GM20000 (cell line): ENCODE data around the gene MTURN.

Experiments
- DNase-seq: peaks from one replicate; pipeline ENCODE4 v3.0.0; 2012; ENCODE audit warnings: low spot score
- TF ChIP-seq, protein P1 (sequence below): IDR thresholded peaks from 2 replicates; pipeline ENCODE4 v1.5.1; 2012; ENCODE audit warnings: mild to moderate bottlenecking, control low read depth; ENCODE audit errors: extremely low read depth, missing control alignments

Gene MTURN

DNA sequence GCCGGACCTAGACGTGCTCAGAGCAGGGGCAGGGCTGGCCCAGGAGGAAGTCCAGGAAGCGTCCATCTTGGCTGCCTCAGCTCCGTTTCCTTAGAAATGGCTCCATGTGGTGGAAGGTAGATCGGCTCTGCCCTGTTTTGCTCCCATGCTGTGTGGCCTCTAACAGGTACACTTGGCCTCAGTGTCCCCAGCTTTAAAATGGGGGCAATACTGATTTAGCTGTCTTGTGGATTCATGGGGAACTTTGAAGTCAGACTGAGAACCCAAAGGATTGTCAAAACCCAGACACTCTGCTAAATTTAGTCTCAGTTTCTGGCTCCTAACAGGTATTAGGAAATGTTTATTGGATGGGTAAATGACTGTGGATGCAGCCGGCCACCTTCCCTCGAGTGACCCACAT lies 15.9 kb downstream of the MTURN start:
- TF ChIP-seq, protein P1, sequence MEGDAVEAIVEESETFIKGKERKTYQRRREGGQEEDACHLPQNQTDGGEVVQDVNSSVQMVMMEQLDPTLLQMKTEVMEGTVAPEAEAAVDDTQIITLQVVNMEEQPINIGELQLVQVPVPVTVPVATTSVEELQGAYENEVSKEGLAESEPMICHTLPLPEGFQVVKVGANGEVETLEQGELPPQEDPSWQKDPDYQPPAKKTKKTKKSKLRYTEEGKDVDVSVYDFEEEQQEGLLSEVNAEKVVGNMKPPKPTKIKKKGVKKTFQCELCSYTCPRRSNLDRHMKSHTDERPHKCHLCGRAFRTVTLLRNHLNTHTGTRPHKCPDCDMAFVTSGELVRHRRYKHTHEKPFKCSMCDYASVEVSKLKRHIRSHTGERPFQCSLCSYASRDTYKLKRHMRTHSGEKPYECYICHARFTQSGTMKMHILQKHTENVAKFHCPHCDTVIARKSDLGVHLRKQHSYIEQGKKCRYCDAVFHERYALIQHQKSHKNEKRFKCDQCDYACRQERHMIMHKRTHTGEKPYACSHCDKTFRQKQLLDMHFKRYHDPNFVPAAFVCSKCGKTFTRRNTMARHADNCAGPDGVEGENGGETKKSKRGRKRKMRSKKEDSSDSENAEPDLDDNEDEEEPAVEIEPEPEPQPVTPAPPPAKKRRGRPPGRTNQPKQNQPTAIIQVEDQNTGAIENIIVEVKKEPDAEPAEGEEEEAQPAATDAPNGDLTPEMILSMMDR: no peak
- no peak for DNase-seq

DNA sequence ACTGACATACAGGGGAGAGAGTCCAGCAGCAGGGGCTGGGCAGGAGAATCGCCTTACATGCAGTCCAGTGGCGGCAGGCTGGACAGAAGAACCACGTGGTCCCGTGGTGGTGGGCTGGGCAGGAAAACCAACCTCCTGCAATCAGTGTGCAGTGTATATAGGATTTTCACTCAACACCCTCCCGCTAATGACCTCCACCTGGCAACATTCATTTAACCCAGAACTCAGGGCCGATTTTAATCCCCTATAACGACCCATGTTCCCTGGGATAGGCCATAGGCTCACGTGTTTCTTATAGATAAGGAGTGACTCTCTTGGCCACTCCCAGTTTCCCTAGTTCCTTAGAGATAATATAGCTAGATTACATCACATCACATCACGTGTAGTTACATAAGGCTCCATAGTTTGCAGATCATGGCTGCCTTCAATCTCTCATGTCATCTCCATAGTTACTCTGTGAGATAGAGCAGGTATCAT lies 19.4 kb downstream of the MTURN start:
- TF ChIP-seq, protein P1: no peak
- DNase-seq: no peak

DNA sequence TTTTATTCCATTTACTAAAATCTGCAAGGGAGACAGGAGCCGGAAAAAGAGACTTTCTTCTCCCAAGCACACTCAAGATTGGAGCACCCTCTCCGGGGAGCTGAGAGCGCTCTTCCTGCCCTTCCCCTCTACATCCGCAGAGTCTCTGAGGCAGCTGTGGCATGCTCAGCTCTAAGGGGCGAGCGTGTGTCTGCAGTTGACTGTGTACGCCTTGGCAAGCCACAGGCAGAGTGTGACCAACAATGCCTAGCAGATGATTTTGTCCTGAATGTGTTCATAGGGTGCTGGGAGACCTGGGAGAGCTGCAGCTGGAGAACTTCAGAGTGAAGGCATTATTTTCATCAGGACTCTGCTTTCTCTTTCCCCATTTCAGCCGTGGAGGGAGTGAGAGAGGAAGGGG lies 20.7 kb downstream of the MTURN start:
- TF ChIP-seq, protein P1: no peak
- no peak for DNase-seq

DNA sequence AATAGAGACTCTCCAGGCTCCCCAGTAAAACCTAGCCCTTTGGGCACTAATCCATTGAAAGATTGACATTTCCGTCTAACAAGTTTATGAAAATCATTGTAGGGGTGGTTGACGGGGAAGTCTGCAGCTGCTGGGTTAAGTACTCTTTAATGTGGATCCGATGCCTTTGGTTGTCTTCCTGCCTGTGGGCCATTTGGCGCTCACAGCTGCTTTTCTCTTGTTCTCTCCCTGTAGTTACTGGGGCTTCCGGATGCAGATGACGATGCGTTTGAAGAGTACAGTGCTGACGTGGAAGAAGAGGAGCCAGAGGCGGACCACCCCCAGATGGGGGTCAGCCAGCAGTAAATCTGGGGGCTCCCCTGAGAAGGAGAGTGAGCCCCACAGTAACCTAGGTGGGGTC lies 22.4 kb downstream of the MTURN start:
- TF ChIP-seq, protein P1: no peak
- DNase-seq: no peak

DNA sequence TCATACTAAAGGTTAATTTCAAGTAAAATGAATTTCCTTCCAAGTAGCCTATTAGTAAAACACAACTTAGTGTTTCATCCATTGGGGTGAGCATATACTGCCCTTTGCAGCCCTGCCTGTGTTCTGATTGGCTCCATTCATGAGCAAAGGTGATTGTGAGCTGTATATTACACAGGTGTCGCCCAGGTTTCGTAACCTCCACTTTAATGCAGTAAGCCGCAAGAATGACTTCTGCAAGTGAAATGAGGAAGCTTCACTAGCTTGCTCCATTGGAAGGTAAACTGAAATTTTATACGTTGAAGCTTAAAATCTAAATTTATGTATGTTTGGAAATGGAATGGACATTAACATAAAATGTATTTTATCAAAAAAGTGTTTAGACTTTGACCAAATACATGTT lies 24.4 kb downstream of the MTURN start:
- TF ChIP-seq, protein P1: no peak
- no peak for DNase-seq

DNA sequence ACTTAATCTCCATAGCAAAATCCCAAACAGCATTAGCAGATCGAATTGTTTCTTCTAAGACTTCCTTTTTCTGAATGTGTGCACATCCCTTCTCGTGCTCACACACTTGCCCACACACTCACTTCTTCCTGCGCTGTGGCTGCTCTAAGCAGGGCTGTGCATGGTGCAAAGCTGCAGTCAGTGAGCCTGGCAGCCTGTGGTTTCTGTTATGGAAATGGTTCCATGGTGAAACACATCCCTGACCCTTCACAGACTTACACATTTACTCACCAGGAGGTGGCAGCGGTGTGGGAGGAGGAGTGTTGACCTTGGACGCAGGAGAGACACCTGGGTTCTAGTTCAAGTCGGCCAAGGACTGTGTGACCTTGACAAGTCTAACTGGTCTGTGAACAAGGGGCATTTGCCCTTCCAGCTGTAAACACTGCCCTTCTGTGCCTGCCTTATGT lies 24.9 kb downstream of the MTURN start:
- DNase-seq: no peak
- TF ChIP-seq, protein P1: no peak

DNA sequence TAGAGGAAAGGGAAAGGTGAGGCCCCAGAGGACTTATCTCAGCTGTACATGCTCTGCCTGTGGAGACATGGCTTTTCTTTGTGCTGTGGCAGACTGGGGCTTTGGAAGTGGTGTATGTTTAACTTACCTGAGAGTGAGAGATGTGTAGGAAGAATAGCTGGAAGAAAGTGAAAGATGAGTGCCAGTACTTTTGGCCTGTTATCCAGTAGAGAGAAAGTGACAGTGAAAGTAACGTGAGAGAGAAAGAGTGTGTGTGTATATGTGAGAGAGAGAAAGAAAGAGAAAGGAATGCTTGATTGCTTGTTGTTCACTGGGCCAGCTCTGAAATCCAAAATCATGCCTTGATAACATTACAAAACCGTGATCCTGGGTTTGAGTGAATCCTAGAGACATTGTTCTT lies 25.5 kb downstream of the MTURN start:
- TF ChIP-seq, protein P1: no peak

More for the DNA sequence above, 25.5 kb downstream of the MTURN start:
- DNase-seq: no peak
